ENCODE results near the gene SLC18B1. TPM values are rescaled to one million over a fixed set of nuclear protein-coding genes. Genes with fewer than 3 reads are reported as not detected.
A peak's percentile ranks its signal among the peaks of the same experiment; 100 is the strongest.

Gene SLC18B1
- total and polyA plus RNA-seq, 2 of the 13 experiments (the other 11 are each of a cell fraction or from before 2014, with no cell fraction given): 11.4 to 13.8 TPM

DNA sequence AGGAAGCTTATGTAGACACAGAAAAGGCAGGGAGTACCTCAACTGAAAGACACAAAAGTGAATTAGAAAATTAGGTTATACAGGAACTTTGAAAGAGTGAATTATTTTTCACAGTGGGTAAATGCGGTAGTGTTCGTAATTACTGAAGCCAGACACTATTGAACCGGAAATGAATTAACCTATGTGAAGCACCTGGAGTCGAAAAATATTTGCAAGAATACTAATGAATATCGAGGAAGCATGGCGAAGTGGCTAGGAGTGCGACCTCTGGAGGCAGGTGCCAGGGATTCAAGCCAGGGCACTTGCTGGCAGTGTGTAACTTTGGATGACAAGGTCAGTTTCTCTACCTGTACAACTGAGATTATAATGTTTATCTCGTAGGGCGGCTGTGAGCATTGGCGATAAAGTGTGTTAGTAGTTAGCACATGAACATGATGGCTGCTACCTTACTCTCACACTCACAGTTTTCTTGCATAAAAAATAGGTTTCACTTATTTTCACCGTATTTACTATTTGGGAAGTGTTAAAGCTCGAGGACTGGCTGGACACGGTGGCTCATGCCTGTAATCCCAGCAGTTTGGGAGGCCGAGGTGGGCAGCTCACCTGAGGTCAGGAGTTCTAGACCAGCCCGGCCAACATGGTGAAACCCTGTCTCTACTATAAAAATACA is 567 bp upstream of the SLC18B1 start (continued):
- TF ChIP-seq, protein P1, sequence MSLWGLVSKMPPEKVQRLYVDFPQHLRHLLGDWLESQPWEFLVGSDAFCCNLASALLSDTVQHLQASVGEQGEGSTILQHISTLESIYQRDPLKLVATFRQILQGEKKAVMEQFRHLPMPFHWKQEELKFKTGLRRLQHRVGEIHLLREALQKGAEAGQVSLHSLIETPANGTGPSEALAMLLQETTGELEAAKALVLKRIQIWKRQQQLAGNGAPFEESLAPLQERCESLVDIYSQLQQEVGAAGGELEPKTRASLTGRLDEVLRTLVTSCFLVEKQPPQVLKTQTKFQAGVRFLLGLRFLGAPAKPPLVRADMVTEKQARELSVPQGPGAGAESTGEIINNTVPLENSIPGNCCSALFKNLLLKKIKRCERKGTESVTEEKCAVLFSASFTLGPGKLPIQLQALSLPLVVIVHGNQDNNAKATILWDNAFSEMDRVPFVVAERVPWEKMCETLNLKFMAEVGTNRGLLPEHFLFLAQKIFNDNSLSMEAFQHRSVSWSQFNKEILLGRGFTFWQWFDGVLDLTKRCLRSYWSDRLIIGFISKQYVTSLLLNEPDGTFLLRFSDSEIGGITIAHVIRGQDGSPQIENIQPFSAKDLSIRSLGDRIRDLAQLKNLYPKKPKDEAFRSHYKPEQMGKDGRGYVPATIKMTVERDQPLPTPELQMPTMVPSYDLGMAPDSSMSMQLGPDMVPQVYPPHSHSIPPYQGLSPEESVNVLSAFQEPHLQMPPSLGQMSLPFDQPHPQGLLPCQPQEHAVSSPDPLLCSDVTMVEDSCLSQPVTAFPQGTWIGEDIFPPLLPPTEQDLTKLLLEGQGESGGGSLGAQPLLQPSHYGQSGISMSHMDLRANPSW (CRISPR knock-in tag; IDR thresholded peaks at IDR 0.05; ENCODE audit: borderline replicate concordance): 0 out of 2 replicates have a peak, but pooled peaks have one; percentile 80
- TF ChIP-seq ZFP1 (CRISPR knock-in tag; IDR thresholded peaks at IDR 0.05): no peak; the same call in 1 of the 2 replicates
- TF ChIP-seq ZNF510 (CRISPR knock-in tag; IDR thresholded peaks at IDR 0.05; ENCODE audit: low read depth): 0 out of 2 replicates have a peak, but pooled peaks have one; percentile 1
- peak; percentile 34; the same call in 1 of the 2 replicates for TF ChIP-seq GATAD1 (CRISPR knock-in tag; IDR thresholded peaks at IDR 0.05)
- TF ChIP-seq RARA (CRISPR knock-in tag; IDR thresholded peaks at IDR 0.05): peak; percentile 39; the same call in 1 of the 2 replicates
- TF ChIP-seq TGIF2 (CRISPR knock-in tag; IDR thresholded peaks at IDR 0.05): peak; percentile 55; the same call in 1 of the 2 replicates
- TF ChIP-seq, protein P2, sequence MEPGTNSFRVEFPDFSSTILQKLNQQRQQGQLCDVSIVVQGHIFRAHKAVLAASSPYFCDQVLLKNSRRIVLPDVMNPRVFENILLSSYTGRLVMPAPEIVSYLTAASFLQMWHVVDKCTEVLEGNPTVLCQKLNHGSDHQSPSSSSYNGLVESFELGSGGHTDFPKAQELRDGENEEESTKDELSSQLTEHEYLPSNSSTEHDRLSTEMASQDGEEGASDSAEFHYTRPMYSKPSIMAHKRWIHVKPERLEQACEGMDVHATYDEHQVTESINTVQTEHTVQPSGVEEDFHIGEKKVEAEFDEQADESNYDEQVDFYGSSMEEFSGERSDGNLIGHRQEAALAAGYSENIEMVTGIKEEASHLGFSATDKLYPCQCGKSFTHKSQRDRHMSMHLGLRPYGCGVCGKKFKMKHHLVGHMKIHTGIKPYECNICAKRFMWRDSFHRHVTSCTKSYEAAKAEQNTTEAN (CRISPR knock-in tag; conservative IDR thresholded peaks at IDR 0.05): peak; percentile 53; the same call in 1 of the 2 replicates
- peak; percentile 47; the same call in 1 of the 2 replicates for TF ChIP-seq IRF2 (CRISPR knock-in tag; IDR thresholded peaks at IDR 0.05)
- TF ChIP-seq, protein P3, sequence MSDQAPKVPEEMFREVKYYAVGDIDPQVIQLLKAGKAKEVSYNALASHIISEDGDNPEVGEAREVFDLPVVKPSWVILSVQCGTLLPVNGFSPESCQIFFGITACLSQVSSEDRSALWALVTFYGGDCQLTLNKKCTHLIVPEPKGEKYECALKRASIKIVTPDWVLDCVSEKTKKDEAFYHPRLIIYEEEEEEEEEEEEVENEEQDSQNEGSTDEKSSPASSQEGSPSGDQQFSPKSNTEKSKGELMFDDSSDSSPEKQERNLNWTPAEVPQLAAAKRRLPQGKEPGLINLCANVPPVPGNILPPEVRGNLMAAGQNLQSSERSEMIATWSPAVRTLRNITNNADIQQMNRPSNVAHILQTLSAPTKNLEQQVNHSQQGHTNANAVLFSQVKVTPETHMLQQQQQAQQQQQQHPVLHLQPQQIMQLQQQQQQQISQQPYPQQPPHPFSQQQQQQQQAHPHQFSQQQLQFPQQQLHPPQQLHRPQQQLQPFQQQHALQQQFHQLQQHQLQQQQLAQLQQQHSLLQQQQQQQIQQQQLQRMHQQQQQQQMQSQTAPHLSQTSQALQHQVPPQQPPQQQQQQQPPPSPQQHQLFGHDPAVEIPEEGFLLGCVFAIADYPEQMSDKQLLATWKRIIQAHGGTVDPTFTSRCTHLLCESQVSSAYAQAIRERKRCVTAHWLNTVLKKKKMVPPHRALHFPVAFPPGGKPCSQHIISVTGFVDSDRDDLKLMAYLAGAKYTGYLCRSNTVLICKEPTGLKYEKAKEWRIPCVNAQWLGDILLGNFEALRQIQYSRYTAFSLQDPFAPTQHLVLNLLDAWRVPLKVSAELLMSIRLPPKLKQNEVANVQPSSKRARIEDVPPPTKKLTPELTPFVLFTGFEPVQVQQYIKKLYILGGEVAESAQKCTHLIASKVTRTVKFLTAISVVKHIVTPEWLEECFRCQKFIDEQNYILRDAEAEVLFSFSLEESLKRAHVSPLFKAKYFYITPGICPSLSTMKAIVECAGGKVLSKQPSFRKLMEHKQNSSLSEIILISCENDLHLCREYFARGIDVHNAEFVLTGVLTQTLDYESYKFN (CRISPR knock-in tag; conservative IDR thresholded peaks at IDR 0.05): no peak
- 0 out of 2 replicates have a peak, but pooled peaks have one; percentile 77 for TF ChIP-seq ZFP82 (CRISPR knock-in tag; IDR thresholded peaks at IDR 0.05; ENCODE audit: borderline replicate concordance)
- TF ChIP-seq, protein P4, sequence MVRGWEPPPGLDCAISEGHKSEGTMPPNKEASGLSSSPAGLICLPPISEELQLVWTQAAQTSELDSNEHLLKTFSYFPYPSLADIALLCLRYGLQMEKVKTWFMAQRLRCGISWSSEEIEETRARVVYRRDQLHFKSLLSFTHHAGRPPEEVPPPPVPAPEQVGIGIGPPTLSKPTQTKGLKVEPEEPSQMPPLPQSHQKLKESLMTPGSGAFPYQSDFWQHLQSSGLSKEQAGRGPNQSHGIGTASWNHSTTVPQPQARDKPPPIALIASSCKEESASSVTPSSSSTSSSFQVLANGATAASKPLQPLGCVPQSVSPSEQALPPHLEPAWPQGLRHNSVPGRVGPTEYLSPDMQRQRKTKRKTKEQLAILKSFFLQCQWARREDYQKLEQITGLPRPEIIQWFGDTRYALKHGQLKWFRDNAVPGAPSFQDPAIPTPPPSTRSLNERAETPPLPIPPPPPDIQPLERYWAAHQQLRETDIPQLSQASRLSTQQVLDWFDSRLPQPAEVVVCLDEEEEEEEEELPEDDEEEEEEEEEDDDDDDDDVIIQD (CRISPR knock-in tag; IDR thresholded peaks at IDR 0.05; ENCODE audit: low read depth): peak; percentile 29; the same call in 1 of the 2 replicates
- TF ChIP-seq KDM3A (CRISPR knock-in tag; IDR thresholded peaks at IDR 0.05; ENCODE audit: low read depth): peak; percentile 3; the same call in 1 of the 2 replicates
- peak; percentile 73; the same call in 1 of the 2 replicates for TF ChIP-seq ZNF335 (CRISPR knock-in tag; IDR thresholded peaks at IDR 0.05)
- TF ChIP-seq ZNF652 (CRISPR knock-in tag; IDR thresholded peaks at IDR 0.05; ENCODE audit: borderline replicate concordance, low read depth): peak; percentile 51; the same call in 1 of the 2 replicates
- 0 out of 2 replicates have a peak, but pooled peaks have one; percentile 32 for TF ChIP-seq MIER2 (CRISPR knock-in tag; IDR thresholded peaks at IDR 0.05)
- no peak for TF ChIP-seq FIP1L1 (IDR thresholded peaks at IDR 0.05; ENCODE audit: borderline replicate concordance, insufficient read depth, low read depth, low read length)
- TF ChIP-seq, protein P5, sequence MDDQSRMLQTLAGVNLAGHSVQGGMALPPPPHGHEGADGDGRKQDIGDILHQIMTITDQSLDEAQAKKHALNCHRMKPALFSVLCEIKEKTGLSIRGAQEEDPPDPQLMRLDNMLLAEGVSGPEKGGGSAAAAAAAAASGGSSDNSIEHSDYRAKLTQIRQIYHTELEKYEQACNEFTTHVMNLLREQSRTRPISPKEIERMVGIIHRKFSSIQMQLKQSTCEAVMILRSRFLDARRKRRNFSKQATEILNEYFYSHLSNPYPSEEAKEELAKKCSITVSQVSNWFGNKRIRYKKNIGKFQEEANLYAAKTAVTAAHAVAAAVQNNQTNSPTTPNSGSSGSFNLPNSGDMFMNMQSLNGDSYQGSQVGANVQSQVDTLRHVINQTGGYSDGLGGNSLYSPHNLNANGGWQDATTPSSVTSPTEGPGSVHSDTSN (CRISPR knock-in tag; IDR thresholded peaks at IDR 0.05; ENCODE audit: borderline replicate concordance): no peak
- TF ChIP-seq CBX1 (IDR thresholded peaks at IDR 0.05; ENCODE audit: low read depth): peak; percentile 65
- TF ChIP-seq KMT2A (CRISPR knock-in tag; IDR thresholded peaks at IDR 0.05): 0 out of 2 replicates have a peak, but pooled peaks have one; percentile 8

Data from HepG2 (cell line).